ENCODE measurements around the gene XYLT1.

DNA sequence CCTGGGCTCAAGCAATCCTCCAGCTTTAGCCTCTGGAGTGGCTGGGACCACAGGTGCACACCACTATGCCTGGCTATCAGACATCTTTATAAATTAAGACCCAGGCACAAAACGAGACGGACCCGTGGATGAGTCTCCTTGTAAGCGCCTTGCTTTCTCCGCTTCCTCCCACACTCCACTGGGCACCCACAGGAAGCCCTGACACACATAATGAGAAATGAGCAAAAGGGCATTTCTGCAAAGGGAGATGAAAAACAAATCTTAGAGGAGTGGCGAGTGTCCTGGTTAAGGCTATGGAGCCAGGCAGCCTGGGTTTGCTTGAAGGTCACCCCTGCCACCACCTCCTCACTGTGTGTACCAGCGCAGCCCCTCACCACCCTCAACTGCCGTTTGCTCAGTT lies 56.3 kb downstream of the XYLT1 start:
- no peak for TF ChIP-seq EZH2 (IDR thresholded peaks at IDR 0.05; ENCODE audit: insufficient read depth, poor library complexity, severe bottlenecking)
- TF ChIP-seq EZH2phosphoT487 (IDR thresholded peaks at IDR 0.05; ENCODE audit: insufficient read depth, low read depth), result no peak
